GM21717 (cell line): ENCODE measurements around the gene COA1.
"Not testable (repeated sequence)": the region's sequence is repeated elsewhere in the genome, so short reads cannot be mapped to it uniquely, and the experiment has no call there.

Experiments
- ATAC-seq: cut with Tn5 transposase; IDR thresholded peaks from one replicate; pipeline ENCODE4 v1.9.1; 2021; ENCODE audit warnings: mild to moderate bottlenecking, moderate library complexity; ENCODE audit not compliant: unreplicated experiment

Gene COA1

DNA sequence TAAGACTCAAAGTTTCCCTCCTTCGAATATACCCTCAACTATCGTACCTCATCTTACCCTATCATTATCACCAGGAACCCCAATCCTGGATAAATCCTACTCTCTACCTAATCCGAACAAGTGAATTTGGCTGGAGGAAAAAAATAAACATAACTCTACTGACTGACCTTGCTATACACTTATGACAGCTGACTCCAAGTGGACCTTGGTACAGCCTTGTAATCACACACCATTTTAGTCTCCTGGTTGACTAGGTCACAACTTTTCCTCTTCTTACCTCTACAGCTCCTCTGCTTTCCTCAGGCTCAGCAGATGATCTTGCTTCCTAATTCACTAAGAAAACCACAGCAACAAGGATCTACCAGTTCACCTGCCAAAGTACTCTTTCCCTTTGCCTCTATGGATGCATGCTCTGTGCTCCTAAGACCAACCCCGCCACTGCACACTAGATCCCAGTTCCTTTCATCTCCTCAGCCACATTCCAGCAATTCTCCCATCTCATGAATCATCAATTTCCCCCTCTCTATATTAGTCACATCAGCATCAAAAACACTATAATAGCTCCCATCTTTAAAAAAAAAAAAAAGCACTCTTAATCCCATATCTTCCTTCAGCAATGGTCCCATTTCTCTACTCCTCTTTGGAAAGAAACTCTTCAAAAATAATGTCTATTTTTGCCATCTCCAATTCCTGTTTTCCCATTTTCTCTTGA, 35.5 kb downstream of the COA1 start:
- no peak for ATAC-seq

DNA sequence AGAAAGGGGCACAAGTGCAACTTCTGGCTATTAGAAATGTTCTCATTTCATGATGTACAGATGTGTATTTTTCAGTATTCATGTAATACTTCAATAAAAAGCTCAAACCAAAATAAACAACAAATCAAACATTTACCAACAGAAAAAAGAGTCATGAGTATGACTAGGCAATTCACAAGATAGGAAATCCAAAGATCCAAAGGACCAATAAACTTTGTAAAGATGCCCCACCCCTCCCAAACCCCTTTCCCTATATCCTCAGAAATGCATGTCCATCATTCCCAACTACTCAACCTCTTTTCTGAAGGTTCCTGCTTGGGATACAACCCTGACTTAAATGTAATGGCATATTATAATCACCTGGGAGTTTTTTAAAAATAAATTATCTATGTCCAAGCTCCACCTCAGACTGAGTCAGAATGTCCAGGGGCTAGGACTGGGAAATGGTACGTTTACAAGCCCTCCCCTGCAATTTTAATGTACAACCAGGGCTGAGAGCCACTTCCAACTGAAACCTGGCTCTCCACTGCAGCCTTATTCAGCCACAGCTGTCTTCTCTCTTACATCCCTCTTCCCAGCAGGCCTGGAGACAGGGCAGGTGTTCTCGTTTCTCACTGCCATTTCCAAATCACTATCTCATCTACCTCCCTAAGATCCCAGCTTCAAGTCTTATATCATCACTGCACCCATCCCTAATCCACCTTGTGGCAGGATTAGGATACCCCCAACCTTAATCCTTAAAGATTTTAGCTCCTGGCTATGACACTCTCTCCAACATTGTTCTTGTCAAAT, 36.5 kb downstream of the COA1 start:
- ATAC-seq, result no peak

DNA sequence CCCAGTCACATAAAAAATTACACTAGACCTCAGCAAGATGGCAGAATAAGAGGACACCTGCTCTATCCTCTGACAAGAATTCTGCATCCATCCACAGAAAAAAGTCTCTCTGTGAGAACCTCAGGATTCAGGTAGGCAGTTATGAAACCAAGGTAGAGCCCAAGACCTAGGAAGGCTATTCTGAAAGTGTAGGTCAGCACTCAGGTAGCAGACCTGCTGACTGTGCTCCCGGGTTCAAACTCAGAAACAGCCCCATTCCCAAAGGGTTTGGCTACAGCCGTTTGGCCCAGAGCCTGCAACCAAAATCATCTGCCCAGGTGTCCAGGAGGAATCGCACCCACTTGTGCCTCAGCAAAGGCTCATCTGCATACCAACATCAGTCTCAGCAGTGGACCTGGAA, 37.7 kb downstream of the COA1 start:
- ATAC-seq, result no peak

DNA sequence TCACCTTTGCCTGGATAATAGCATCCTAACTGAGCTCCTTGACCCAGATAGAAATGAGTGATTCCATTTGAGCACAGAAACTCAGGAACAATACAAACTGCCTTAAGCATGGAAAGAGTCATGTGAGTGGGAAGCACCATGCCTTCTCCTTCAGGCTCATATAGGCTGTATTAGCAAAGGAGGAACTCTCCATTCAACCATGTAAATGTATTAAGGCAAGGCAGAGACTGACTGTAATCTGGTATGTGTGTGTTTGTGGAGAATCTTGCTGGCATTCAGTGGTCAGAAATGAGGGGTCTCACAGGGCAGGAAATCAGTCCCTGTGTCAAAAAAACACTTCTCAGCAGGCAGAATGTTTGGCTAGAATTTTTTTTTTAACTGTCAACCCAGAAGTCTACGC, 40.2 kb downstream of the COA1 start:
- ATAC-seq, result no peak

DNA sequence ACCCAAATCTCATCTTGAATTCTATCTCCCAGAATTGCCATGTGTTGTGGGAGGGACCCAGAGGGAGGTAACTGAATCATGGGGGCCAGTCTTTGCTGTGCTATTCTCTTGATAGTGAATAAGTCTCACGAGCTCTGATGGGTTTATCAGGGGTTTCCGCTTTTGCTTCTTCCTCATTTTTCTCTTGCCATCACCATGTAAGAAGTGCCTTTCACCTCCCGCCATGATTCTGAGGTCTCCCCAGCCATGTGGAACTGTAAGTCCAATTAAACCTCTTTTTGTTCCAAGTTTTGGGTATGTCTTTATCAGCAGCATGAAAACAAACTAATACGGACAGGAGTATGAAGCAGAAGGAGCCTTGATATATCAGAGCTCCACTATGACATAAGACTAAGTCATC, 41.5 kb downstream of the COA1 start:
- ATAC-seq, result not testable (repeated sequence)

DNA sequence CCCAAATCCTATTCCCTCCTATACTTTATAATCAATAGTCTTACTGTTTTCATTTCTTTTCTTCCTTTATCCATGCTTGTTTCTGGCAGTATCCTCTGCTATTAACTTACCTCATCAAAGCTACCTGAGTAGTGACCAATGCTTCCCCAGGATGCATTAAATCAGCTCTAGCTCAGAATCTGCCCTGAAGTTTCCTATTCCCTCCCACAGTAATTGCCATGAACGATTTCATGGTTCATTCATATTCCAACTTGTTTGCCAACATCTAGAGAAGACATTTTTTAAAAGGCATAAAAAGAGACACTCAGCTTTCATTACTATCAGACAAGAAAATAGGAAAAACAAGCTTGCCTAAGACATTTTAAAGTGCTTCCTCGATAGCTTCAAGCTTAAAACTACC, 42.3 kb downstream of the COA1 start:
- ATAC-seq, result no peak

DNA sequence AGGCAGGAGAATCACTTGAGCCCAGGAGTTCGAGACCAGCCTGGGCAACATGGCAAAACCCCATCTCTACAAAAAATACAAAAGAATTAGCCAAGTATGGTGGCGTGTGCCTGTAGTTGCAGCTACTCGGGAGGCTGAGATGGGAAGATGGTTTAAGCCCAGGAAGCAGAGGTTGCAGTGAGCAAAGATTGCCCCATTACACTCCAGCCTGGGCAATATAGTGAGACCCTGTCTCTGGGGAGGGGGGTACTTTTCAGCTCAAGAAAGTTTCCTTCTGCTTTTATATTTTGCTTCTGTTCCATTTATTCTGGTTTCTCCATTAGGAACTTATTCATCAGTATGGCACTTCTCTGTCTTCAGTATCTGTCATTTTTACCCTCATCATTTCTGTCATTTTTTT, 48.6 kb downstream of the COA1 start:
- no peak for ATAC-seq

DNA sequence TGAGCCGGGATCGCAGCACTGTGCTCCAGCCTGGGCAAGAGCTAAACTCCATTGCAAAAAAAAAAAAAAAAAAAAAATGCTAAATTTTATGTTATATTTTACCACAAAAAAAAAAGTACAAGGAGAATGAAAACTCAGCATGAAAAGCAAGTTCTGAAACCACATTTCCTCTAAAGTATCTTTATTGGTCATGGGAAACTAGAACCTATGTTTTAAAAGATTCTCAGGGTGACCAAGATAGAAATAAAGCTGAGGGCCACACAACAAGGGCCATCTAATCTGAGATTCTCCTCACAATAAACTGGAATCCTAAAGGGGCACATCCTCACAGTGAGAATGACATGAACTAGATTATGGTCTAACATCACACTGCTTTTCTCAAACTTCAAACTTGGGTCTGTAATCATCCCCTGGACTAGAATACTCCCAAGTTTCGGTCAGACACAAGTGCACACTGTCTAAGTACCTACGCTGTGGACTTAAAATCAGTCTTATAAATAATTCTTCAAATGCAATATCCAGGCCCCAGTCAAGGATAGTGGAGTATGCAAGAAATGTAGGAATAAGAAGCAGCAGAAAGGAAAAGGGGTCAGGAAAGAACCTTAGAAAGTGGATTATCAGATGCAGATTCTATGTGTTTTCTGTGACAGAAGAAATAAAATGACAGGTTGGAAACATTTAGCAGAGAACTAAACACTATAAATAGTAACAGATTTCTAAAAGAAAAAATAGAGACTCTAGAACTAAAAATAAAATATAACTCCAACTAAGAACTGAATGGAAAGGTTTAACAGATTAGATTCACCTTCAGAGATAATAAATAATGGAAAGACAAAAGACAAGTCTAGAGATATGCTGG, 49.9 kb downstream of the COA1 start:
- ATAC-seq, result no peak

DNA sequence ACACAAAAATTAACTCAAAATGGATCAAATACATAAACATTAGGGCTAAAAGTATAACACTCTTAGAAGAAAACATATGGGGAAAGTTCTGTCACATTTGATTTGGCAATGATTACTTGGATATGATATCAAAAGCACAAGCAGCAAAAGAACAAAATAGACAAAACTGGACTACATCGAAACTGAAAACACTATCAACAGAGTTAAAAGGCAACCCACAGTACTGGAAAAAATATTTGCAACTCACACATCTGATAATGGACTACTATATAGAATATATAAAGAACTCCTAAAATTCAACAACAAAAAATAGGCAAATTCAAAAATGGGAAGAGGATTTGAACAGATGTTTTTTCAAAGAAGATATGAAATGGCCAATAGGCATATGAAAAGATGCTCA, 51.0 kb downstream of the COA1 start:
- no peak for ATAC-seq

DNA sequence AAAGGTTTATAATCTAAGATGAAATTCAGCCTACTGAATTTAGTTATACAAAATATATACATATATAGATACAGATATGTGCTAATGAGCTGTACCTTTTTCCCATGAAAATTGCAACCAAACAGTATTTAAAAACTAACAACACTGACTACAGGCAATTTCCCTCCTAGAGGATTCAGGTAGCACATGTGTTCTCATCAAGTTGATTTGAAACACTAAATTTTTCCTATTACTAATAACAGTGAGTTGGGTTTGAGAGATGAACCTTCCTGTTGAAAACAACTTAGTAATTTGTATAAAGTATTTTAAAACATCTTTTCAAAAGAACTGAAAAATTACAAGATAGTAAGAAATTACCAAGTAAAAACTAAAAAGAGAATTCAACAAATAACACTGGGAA, 51.5 kb downstream of the COA1 start:
- no peak for ATAC-seq

DNA sequence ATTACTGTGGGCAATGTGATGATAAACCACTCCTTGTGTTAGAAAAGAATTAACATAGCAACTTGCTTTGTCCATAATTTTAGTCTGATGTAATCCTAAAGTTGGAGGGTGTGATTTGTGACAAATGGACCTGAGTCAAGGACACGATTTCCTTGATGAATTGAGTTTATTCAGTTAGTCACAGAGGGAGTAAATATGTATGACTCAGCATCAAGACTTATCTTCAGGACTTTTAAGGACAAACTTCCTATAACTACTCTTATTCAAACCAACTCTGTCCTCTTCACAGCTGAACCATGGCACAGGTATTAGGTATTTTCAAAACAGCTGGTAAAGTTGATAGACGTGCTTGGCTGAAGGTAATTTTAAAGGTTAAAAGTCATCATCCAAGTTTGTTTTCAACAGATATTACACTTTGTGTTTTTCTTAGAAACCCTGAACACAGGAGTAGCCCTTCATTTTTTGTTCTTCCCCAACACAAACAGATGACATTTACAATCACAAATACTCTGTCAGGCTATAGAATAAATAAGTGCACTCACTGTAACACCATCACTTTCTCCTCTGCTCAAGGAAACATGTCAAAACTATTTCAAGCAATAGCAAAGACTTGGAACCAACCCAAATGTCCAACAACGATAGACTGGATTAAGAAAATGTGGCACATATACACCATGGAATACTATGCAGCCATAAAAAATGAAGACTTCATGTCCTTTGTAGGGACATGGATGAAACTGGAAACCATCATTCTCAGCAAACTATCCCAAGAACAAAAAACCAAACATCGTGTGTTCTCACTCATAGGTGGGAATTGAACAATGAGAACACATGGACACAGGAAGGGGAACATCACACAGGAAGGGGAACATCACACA, 54.5 kb downstream of the COA1 start:
- no peak for ATAC-seq

DNA sequence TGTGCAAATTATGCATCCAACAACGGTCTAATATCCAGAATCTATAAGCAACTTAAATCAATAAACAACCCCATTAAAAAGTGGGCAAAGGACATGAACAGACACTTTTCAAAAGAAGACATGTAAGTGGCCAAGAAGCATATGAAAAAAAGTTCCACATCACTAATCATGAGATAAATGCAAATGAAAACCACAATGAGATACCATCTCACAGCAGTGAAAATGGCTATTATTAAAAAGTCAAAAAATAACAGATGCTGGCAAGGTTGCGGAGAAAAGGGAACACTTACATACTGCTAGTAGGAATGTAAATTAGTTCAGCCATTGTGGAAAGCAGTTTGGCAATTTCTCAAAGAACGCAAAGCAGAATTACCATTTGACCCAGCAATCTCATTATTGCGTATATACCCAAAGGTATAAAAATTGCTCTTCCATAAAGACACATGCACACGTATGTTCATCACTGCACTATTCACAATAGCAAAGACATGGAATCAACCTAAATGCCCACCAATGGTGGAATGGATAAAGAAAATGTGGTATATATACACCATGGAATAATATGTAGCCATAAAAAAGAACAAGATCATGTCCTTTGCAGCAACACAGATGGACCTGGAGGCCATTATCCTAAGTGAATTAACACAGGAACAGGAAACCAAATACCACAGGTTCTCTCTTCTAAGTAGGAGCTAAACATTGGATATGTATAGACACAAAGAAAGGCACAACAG, 55.9 kb downstream of the COA1 start:
- ATAC-seq, result not testable (repeated sequence)

DNA sequence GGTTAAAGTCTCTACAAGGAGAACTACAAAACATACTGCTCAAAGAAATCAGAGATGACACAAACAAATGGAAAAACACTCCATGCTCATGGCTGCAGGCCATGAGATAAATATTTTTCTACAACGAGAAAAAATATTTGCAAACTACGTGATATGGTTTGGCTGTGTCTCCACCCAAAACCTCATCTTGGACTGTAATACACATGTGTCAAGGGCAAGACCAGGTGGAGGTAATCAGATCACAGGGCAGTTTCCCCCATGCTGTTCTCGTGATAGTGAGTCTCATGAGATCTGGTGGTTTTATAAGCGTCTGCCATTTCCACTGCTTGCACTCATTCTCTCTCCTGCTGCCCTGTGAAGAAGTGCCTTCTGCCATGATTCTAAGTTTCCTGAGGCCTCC, 57.8 kb downstream of the COA1 start:
- ATAC-seq, result no peak

DNA sequence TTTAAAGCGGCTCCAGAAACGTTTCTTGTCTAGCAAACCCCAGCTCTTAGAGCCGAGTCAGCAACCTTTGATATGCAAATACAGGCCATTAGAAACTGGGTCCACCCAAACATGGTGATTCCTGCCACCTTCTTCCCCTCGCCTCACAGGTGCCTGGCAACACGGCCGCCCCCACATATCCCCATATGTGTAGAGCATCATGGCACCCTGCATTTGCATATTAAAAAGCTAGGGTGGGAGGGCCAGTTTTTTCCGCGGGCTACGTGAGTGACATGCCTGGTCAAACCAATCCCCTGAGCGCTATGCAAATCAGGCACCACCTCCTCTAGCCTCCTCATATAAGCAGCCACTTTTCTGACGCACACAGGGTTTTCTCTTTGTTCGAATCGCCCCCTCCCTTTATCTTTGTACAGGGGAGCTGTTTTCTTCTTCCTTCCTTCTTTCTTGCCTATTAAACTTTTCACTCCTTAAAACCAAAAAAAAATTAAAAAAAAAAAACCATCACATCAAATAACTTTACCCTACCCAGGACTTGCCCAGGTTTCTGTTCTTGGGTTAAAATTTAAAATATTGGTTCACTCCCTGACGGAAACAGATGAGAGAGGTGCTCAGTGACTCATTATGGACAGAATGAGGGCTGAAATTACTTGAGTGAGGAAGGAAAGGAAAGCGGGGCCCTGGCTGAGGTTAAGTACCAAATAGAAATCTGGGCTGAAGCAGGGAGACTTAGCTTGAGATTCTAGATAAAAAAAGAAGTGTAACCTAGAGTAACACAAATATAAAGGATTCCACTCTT, 59.8 kb downstream of the COA1 start:
- no peak for ATAC-seq

DNA sequence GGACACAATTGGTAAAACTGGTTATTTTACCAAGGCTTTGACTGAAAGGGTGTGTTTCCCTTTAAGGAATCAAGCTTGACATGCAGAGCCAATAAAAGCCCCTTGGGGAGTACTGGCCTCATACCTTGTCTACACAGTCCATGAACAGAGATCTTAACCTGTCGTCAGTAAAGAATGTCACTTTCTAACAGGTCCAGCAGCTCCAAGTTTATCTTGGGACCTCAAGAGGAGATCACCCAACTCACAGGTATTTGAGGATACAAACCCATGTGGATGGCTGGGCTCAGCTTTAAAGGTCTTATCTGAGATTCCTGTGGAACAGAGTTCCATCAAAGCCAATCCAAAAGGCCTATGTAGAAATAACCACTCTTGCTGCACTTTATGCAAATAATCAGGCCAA, 61.3 kb downstream of the COA1 start:
- ATAC-seq, result no peak

DNA sequence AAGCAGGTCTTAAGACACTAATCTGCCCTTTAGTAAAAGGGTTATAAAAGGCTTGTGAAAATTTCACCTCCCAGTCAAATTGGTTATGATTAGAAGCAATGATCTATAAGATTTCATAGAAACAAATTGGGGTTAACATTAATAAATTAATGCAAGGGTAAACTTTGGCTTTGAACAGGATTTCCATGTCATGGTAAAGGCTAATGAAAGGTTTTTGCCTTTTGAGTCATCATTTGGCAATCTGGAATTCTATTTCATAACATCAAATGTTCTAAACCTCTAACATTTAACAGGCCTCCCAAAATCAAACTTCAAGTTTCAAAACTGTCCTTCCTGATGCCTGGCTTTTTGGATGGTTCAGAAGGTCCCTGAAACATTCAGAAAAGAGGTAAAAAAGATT, 62.4 kb downstream of the COA1 start:
- ATAC-seq, result no peak

DNA sequence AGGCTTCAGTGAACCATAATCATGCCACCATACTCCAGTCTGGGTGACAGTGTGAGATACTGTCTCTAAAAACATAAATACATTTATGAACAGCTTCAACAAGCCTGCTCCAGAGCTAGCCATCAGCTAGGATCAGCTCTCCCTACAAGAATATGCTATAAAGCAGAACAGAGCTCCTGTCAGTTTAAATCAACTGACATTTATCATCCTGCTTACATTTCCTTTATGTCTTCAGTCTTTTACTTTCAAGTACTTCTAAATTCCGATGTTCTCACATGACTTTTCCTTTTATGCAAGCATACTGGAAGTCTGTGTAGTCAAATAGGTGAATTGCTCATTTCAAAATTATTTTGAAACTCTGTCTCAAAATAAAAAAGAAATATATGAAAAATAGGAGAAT, 64.6 kb downstream of the COA1 start:
- ATAC-seq, result no peak

DNA sequence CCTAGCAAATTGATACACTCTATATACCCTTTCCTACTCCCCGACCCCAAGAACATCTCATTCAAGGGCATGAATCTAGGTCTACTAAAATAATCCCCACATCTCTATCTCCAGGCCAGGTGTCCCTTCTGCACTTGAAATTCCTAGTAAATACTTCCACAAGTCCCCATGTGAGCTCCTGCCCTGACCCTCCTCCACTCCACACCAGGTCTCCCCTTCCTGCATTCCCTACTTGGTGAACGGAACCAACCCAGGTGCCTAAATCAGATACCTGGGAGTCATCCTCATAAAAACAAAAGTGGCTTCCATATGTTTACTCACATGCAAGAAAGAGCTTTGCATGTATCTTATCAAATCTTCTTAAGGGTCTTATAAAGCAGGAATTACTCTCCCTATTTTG, 69.2 kb downstream of the COA1 start:
- ATAC-seq, result no peak

DNA sequence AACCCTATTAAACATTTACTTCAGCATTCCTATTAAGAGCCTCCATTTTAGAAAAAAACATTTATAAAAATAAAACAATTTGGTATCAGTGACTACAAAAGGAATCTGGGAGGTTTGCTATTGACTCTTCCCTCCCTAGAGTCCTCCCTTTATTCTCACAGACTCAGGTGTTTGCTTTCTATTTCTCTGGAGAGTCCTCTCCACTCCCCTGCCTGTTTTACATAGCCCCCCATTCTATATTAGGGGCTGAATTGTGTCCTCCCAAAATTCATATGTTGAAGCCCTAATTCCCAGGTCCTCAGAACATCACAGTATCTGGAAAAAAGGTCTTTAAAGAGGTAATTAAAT, 69.8 kb downstream of the COA1 start:
- ATAC-seq, result no peak
